Sigmoid colon (tissue), 4 donors: ENCODE data around the gene TNIK.

Source experiments
- CTCF ChIP-seq, 4 experiments: fragments of 450-650 bp in 3 of 4; fragments of 200-600 bp in 1 of 4; IDR thresholded peaks; one replicate each; pipeline ENCODE4 v1.5.1; 2016 to 2019; ENCODE audit warnings: antibody characterized with exemption in 4 of 4, mild to moderate bottlenecking in 3 of 4, moderate library complexity in 2 of 4
- EP300 ChIP-seq, 4 donors: sonication (generic); formaldehyde crosslinking; IDR thresholded peaks; one replicate each; pipeline ENCODE4 v1.6.1; 2017; ENCODE audit warnings: antibody characterized with exemption in 4 of 4
- POLR2A ChIP-seq, 2 donors: fragments of 450-650 bp; IDR thresholded peaks; one replicate each; pipeline ENCODE4 v1.6.1; 2016; ENCODE audit warnings: antibody characterized with exemption in 2 of 2, mild to moderate bottlenecking in 2 of 2, moderate library complexity in 2 of 2
- POLR2AphosphoS5 ChIP-seq, 4 donors: sonication (generic); formaldehyde crosslinking; IDR thresholded peaks; one replicate each; pipeline ENCODE4 v1.6.1; 2017; ENCODE audit warnings: antibody characterized with exemption in 4 of 4

- TF ChIP-seq CTCF (IDR thresholded peaks at IDR 0.05), result no peak
- TF ChIP-seq POLR2A (IDR thresholded peaks at IDR 0.05), result no peak
- no peak for TF ChIP-seq EP300 (IDR thresholded peaks at IDR 0.05)
- no peak for TF ChIP-seq POLR2AphosphoS5 (IDR thresholded peaks at IDR 0.05)
These were observed 116.5 kb downstream of the TNIK start for GRCh38 chr3:171343693-171344092.
